Panc1 (cell line): ENCODE measurements around the gene CDV3.

ENCODE experiments used
- CTCF ChIP-seq: fragments of 450-650 bp; IDR thresholded peaks from 2 replicates; pipeline ENCODE4 v1.5.1; 2017; ENCODE audit warnings: mild to moderate bottlenecking
- POLR2AphosphoS5 ChIP-seq: IDR thresholded peaks from 2 replicates; pipeline ENCODE4 v1.6.1; 2012; ENCODE audit warnings: mild to moderate bottlenecking, low read depth, low read length, moderate library complexity
- REST ChIP-seq, 2 experiments: IDR thresholded peaks; 2 replicates each; pipeline ENCODE4 v1.6.1; 2011 to 2012; ENCODE audit warnings: low read depth in 2 of 2, control low read depth in 1 of 2, low read length in 1 of 2, mild to moderate bottlenecking in 1 of 2, moderate library complexity in 1 of 2; ENCODE audit not compliant: insufficient read depth in 1 of 2

- TF ChIP-seq REST (IDR thresholded peaks at IDR 0.05; ENCODE audit: insufficient read depth in 1 of 2, low read depth in 2 of 2, low read length in 1 of 2) (no peak), CTCF (no peak), POLR2AphosphoS5 (no peak)
These were observed 54.3 kb downstream of the CDV3 start for GRCh38 chr3:133627789-133628188.
